Activated gamma-delta T cell treated with anti-CD3 and anti-CD28 coated beads, Interleukin-2, amount 50 U/mL, for 16 hours (primary cell): Measurements from ENCODE around the gene PLA2G5.
"Not testable (repeated sequence)": the region's sequence is repeated elsewhere in the genome, so short reads cannot be mapped to it uniquely, and the experiment has no call there.

Experiments used
- DNase-seq: peaks from one replicate; pipeline ENCODE4 v3.0.0-alpha.2; 2020; ENCODE audit warnings: low read depth

PLA2G5 gene

DNA sequence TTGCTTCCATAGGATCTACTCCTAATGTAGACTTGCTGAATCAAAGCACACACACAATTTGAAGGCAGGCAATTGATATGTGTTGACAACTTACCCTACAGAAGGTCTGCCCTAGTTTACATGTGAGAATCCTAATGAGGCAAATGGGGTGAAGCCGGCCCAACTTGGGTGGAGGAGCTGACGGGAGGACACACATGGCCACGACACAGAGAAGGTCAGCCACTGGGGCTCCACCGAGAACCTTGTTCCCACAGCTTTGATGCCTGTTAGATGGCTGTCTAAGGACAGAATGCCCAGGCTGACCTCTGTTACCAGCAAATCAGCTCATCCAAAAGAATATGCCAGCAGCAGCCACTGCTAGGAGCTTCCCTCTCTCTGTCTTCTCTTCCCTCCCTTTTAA is 50.8 kb downstream of the PLA2G5 start:
- DNase-seq = no peak

DNA sequence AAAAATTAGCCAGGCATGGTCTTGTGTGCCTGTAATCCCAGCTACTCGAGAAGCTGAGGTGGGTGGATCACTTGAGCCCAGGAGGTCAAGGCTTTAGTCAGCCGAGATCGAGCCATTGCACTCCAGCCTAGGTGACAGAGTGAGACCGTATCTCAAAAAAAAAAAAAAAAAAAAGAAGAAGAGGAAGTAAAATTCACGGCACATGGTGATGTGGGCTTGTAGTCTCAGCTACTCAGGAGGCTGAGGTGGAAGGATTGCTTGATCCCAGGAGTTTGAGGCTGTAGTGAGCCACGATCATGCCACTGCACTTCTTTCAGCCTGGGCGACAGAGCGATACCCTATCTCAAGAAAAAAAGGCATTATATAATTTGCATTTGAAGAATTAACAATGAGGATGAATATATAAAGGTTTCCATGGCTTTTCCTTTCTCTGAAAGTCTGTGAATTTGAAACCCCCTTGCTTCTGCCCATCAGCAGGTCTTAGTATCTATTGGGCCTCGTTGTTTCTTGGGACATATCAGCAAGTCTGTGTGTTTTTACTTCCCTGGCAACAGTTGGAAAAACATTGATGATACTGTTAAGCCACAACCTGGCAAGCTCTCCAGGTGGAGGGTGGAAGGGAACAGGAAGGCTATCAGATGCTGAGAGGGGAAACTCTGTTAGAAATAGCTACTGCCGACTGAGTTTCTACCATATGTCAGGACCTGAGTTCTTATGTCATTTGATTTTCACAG is 53.9 kb downstream of the PLA2G5 start:
- no peak for DNase-seq

DNA sequence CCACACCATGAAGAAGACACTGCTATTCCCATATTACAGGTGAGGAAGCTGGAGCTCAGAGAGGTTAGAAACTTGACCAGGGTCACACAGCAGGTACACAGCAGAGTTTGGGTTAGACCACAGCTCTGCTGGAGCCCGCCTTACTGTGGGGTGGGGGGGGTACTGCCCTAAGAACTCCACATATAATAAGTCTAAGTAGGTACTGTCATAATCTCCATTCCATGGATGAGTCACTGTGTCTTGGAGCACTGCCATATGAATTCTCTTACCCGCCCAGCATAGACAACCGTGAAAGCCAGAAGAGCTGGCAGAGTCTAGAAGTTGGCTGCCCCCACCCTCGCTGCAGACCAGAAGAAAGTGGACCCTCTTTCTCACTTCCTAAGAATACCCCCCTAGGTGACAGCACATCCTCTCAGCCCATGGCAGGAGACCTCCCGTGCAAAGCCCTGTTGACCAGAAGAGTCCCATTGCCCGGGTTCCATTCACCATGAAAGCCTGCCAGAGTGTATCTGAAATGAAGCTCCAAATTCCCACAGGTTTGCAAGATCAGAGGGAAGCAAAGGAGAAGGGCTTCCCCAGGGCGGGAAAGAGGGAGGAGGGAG is 54.6 kb downstream of the PLA2G5 start:
- DNase-seq = no peak

DNA sequence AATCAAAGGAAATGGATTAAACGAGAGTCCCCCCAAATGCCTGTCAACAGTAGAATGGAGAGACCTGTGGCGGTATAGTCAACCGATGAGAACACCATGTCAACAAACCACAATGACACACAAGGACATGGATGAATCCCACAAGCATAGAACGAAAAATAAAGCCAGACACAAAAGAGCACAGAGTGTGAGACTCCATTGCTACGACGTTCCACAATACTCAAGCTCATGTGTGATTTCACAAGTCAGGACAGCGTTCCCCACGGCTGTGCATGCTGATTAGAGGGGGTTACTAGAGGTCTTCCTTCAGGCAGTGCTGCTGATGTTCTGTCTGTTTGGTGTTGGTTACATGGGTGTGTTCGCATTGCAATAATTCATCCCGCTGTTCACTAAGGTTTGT is 55.1 kb downstream of the PLA2G5 start:
- no peak for DNase-seq

DNA sequence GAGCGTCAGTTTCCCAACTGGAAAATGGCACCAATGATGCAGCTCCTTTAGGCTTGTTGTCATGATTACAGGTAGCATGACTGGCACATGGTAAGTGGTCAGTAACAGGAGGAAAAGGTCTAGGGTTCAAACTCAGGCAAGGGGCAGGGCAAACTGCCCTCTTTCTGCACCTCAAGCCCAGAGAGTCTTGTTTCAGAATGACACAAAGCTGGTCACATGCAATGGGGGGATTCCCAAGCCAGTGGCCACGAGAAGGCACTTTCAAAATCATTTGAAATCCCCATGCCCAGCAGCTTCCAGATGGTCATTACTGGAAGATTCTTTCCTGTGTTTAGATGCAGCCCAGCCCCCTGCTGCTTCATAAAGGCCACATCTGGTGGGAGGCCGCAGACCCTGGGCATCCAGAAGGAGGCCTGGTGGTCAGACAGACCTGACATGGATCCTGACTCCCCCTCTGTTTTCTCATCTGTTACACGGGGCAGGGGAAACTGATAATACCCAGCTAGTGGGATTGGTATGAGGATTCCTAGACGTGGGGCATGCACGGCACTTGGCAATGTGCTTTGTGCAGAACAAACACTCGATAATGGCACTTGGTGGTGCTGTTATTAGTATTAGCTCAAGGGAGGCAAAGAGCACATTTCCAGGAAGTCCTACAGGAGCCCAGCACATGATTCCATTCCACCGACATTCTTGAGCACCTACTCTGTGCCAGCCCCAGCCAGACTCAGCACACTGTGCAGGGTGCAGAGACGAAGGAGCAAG is 56.2 kb downstream of the PLA2G5 start:
- DNase-seq = no peak

DNA sequence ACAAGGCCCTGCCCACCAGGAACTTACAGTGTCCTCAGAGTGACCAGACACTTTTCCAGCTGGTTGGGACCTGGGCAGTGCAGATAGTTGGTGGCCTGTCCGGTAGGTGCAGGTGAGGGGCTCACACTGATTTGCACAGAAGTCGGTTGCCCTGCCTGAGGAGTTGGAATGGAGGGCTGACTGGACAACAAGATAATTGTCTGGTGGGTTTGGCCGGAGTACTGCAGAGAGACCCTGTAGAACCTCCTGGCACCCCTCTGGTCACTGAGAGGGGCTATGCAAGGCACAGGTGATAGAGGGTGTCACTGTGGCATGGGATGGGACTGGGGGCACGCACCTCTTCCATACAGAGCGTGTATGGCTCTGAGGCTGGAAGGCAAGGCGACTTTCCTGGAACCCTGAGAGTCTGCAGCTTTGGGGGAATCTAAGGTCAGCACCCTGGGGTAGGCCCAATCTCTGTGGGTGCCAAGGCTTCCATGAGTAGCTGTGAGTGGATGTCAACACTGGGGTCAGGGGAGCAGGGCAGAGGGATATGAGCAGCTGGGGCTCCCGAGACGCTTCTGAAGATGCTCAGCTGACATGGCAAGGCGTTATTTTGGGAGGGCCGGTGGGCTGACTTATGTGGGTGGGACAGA is 56.9 kb downstream of the PLA2G5 start:
- no peak for DNase-seq

DNA sequence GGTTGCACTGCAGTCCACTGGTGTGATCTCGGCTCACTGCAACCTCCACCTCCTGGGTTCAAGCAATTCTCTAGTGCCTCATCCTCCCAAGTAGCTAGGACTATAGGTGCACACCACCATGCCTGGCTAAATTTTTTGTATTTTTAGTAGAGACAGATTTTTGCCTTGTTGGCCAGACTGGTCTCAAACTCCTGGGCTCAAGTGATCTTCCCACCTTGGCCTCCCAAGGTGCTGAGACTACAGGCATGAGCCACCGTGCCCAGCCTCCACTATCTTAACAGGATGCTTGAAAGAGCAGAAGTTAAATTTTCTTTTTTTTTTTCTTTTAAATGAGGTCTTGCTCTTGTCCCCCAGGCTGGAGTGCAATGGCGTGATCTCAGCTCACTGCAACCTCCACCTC is 60.5 kb downstream of the PLA2G5 start:
- not testable (repeated sequence) for DNase-seq

DNA sequence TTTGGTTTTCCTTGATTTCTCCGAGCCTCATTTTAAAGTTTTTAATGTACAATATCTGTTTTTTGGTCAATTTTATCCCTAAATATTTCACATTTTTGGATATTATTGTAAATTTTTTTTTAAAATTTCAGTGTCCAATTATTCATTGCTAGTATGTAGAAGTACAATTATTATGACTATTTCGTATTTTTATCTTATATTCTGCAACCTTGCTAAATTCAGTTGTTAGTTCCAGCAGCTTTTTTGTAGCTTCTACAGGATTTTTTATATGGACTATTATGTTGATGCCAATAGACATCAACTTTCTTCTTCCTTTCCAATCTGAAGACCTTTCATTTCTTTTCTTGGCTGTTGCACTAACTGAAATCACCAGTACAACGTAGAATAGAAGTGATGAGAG is 65.0 kb downstream of the PLA2G5 start:
- DNase-seq = no peak

DNA sequence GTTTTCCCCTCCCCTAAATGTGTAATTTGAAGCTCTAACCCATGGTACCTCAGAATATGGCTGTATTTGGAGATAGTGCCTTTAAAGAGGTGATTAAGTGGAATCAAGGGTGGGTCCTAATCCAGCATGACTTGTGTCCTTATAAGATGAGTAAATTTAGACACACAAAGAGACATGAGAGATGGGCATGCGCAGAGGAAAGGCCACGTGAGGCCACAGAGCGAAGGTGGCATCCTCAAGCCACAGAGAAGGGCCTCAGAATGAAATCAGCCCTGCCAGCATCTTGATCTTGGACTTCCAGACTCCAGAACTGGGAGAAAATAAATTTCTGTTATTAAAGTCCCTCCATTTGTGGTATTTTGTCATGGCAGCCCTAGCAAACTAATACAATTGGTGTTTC is 66.3 kb downstream of the PLA2G5 start:
- no peak for DNase-seq

DNA sequence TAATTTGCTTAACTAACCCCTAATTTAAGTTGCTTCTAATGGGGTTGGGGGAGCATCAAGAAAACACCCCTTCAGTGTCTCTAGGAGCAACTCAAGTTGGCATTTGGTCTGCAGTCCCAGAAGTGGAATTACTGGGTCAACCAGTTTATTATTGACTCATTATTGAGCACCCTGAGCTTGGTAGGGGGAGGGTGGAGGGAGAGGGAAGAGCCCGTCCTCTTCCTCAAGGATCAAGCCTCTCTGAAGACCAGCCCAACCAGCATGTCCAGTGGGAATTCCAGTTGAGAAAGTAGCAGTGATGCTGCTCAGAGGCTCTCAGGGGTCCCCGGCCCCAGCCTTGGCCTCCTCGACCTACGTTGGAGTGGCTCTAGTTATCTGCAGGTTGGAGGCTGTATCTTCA is 67.1 kb downstream of the PLA2G5 start:
- no peak for DNase-seq

DNA sequence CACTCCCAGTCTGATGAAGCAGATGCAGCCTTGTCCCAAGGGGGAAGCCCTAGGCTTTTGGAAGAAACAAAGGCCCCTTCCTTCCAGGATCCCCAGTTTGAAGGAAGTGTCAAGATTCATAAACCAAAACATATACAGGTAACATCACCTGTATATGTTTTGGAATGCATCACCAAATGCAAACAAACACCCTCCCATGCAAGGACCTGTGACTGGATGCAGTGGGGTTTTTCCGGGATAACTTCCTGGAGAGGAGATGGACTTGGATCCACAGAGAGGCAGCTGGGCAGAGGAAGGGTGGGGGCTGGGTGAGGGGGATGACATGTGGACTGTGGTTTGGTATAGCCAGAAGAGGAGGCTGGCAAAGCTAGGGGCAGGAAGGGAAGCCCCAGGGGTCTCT is 67.6 kb downstream of the PLA2G5 start:
- DNase-seq = no peak

DNA sequence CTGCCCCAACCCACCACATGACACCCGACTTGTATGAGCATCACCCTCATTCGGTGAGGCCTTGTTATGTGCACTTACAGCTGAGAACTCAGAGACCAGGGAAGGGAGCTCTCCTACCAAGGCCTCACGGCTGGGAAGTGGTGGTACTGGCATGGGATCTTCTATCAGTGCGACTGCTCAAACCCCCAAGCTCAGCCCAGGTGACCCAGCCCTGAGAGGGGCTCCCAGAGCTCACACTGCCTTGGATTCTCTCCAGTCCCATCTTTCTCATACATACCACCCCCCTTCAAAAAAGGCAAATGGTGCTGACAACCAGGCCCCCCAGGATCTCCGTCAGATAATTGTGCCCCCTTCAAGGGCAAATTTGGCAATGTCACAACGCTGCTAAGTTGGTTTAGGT is 68.4 kb downstream of the PLA2G5 start:
- no peak for DNase-seq

DNA sequence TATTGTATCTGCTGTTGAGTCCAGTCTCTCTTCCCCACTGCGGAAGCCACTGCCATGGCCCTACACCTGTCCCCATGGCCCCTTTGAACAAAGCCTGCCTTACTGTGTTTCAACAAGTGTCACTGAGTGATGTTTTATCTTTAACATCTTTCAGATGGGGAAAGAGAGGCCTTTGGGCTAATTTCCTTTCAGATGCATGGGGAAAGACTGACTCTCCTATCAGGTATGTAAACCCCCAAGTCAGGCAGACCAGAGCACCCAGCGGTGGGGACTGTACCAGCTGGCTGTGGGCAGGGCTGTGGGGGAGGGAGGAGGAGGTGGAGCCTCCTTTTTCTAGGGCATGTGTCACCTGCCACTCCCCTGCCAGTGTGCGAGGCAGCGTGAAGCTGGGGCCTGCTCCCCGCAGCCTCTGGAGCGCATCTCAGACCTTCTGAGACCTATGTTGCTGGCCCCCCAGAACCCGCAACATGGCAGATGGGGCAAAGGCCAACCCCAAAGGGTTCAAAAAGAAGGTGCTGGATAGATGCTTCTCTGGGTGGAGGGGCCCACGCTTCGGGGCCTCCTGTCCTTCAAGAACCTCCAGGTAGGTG is 69.1 kb downstream of the PLA2G5 start, which contains the start of gene PLA2G2F:
TSS of gene PLA2G2F (plus strand) at position 363 of the 590 bp plus-strand sequence. CDS start at position 468, 105 bp downstream.
- DNase-seq = no peak

DNA sequence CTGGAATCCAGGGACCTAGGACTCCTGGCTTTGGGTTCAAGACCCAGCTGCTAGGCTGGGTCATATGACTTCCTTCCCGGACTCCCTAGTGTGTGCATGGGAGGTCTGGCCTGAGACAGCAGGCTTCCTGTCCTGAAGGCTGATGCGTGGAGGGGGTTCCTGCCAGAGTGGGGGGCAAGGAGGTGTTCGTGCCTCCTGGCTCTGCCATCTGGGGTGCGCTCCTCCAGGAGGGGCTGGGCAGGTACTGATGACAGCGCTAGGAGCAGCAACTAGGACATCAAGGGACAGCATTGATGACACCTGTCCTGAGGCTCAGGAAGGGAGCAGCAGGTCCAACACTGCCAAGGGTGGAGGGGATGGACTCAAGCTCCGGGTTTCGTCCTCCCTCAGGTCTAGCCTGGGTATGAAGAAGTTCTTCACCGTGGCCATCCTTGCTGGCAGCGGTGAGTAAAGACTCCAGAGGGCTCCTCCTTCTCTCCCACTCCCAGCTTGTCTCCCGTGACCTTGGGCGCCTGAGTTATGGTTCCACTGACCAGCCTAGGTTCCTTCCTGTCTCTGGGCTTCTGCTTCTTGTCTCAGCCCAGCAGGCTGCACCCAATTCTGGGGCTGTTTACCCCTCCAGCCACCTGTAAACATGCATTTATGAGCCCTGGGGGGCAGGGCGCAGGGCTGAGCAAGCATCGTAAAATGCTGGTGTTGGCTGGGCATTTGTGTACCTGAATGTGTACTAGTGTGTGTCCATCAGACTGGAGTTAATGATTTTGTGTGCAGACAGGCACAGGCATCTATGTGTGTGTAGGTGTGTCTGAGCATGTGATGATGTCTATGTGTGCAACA is 70.0 kb downstream of the PLA2G5 start:
- DNase-seq = no peak

DNA sequence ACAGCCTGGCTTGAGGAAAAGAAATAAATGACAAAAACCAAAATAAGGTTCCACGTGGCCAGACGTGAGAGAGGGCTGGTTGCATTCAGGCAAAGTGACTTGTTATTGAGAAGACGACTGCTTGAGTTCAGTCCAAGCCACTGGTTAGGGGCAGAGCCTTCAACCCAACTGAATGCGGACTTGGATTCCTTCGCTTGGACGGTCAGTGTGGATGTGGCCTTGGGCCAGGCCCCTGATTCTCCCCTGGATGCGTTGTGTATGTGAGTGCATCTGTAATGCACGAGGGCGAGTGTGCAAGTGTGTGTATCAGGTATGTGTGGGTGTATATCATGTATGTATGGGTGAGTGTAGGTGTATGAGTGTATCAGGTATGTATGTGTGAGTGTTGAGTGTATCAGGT is 71.0 kb downstream of the PLA2G5 start:
- no peak for DNase-seq

DNA sequence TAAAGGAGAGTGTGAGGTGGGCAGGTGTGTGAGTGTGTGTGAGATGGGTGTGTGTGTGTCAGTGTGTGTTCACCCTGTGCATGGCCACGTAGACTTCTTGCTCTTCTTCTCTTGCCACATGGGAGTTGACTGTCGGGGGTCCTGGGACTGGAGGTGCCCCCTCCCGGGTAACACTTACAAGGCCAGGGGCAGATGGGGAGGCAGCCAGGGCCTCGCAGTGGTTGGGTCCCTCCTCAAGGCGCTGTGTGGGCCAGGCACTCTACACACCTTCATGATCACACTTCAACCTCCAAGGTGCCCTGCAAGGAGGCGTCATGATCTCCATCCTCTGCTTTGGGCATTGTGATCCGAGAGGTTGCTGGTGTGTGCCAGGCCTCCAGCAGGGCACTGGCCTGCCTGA is 71.5 kb downstream of the PLA2G5 start:
- no peak for DNase-seq
